WTC11 (cell line): ENCODE data around the gene RGS21. TPM values are rescaled to one million over a fixed set of nuclear protein-coding genes. Genes with fewer than 3 reads are reported as not detected.

Experiments
- ATAC-seq: fragments of 200-7000 bp; cut with Tn5 transposase; 2 replicates; pipeline ENCODE4 v1.10.0; 2021; ENCODE audit warnings: mild to moderate bottlenecking, moderate library complexity
- CTCF ChIA-PET: fragments of 300-600 bp; sonication (Branson Sonifier 250); formaldehyde crosslinking; loops from one replicate; lab custom pipeline; 2021; ENCODE audit warnings: antibody characterized with exemption; lab: Charles Lee
- POLR2A ChIA-PET: fragments of 350-600 bp; sonication (Branson Sonifier 250); formaldehyde crosslinking; loops from one replicate; lab custom pipeline; 2021; ENCODE audit warnings: antibody characterized with exemption; lab: Charles Lee
- DNase-seq: peaks from one replicate; pipeline ENCODE4 v3.0.0; 2021; ENCODE audit warnings: low spot score
- H3K27ac Mint-ChIP-seq: 2 replicates; pipeline ENCODE4 v1.8.0; 2021; ENCODE audit warnings: mixed read lengths
- H3K27me3 Mint-ChIP-seq: 2 replicates; pipeline ENCODE4 v1.8.0; 2021; ENCODE audit warnings: low read depth, mild to moderate bottlenecking, moderate library complexity, mixed read lengths
- H3K36me3 Mint-ChIP-seq: 2 replicates; pipeline ENCODE4 v1.8.0; 2021; ENCODE audit warnings: mixed read lengths
- H3K4me1 Mint-ChIP-seq: 2 replicates; pipeline ENCODE4 v1.8.0; 2022; ENCODE audit warnings: mixed read lengths
- H3K4me3 Mint-ChIP-seq: 2 replicates; pipeline ENCODE4 v1.8.0; 2021; ENCODE audit warnings: mild to moderate bottlenecking, moderate library complexity, mixed read lengths
- H3K9me3 Mint-ChIP-seq: 2 replicates; pipeline ENCODE4 v1.8.0; 2021; ENCODE audit warnings: mixed read lengths
- AR ChIP-seq: fragments of 250-450 bp; sonication (Bioruptor Pico); IDR thresholded peaks from 2 replicates; pipeline ENCODE4 v1.9.0; 2021; ENCODE audit warnings: mild to moderate bottlenecking
- ATF1 ChIP-seq: sonication (generic); formaldehyde crosslinking; IDR thresholded peaks from 2 replicates; pipeline ENCODE4 v1.8.1; 2023; ENCODE audit warnings: mild to moderate bottlenecking, moderate library complexity, missing genetic modification reagents
- CBFB ChIP-seq: sonication (generic); formaldehyde crosslinking; IDR thresholded peaks from 2 replicates; pipeline ENCODE4 v1.8.1; 2022; ENCODE audit warnings: mild to moderate bottlenecking, low read depth, missing genetic modification reagents
- CREM ChIP-seq: sonication (generic); formaldehyde crosslinking; IDR thresholded peaks from 2 replicates; pipeline ENCODE4 v1.8.1; 2022; ENCODE audit warnings: mild to moderate bottlenecking, missing genetic modification reagents, moderate library complexity
- E2F1 ChIP-seq: sonication (generic); formaldehyde crosslinking; IDR thresholded peaks from 2 replicates; pipeline ENCODE4 v1.8.0; 2022; ENCODE audit warnings: mild to moderate bottlenecking, missing genetic modification reagents
- E2F4 ChIP-seq: sonication (generic); formaldehyde crosslinking; IDR thresholded peaks from 2 replicates; pipeline ENCODE4 v1.8.1; 2022; ENCODE audit warnings: low read depth, mild to moderate bottlenecking, moderate library complexity, missing genetic modification reagents, borderline replicate concordance
- ELF4 ChIP-seq: sonication (generic); formaldehyde crosslinking; IDR thresholded peaks from 2 replicates; pipeline ENCODE4 v1.8.1; 2022; ENCODE audit warnings: low read depth, mild to moderate bottlenecking, moderate library complexity, missing genetic modification reagents
- EMX1 ChIP-seq: fragments of 250-450 bp; sonication (Bioruptor Pico); IDR thresholded peaks from 2 replicates; pipeline ENCODE4 v1.8.0; 2021; ENCODE audit warnings: mild to moderate bottlenecking
- ERG ChIP-seq: fragments of 250-450 bp; sonication (Bioruptor Pico); IDR thresholded peaks from 2 replicates; pipeline ENCODE4 v1.8.0; 2021; ENCODE audit warnings: mild to moderate bottlenecking
- MAX ChIP-seq: sonication (generic); formaldehyde crosslinking; IDR thresholded peaks from 2 replicates; pipeline ENCODE4 v1.8.0; 2022; ENCODE audit warnings: mild to moderate bottlenecking, missing genetic modification reagents
- MXD4 ChIP-seq: fragments of 250-450 bp; sonication (Bioruptor Pico); IDR thresholded peaks from 2 replicates; pipeline ENCODE4 v1.8.0; 2021; ENCODE audit warnings: mild to moderate bottlenecking, moderate library complexity, borderline replicate concordance
- NFYB ChIP-seq: sonication (generic); formaldehyde crosslinking; conservative IDR thresholded peaks from 2 replicates; pipeline ENCODE4 v1.8.0; 2022; ENCODE audit warnings: low read depth, missing genetic modification reagents
- NR1H2 ChIP-seq: sonication (generic); formaldehyde crosslinking; IDR thresholded peaks from 2 replicates; pipeline ENCODE4 v1.9.0; 2021; ENCODE audit warnings: mild to moderate bottlenecking, moderate library complexity, missing genetic modification reagents
- NR2C2 ChIP-seq: sonication (generic); formaldehyde crosslinking; IDR thresholded peaks from 2 replicates; pipeline ENCODE4 v1.8.0; 2022; ENCODE audit warnings: mild to moderate bottlenecking, missing genetic modification reagents
- PREB ChIP-seq: sonication (generic); formaldehyde crosslinking; IDR thresholded peaks from 2 replicates; pipeline ENCODE4 v1.8.1; 2022; ENCODE audit warnings: mild to moderate bottlenecking, missing genetic modification reagents, moderate library complexity, borderline replicate concordance
- PRRX2 ChIP-seq: fragments of 250-450 bp; sonication (Bioruptor Pico); IDR thresholded peaks from 2 replicates; pipeline ENCODE4 v1.8.0; 2021; ENCODE audit warnings: mild to moderate bottlenecking
- RELA ChIP-seq: sonication (generic); formaldehyde crosslinking; IDR thresholded peaks from 2 replicates; pipeline ENCODE4 v1.8.1; 2022; ENCODE audit warnings: missing genetic modification reagents, mild to moderate bottlenecking, borderline replicate concordance
- SP1 ChIP-seq: sonication (generic); formaldehyde crosslinking; conservative IDR thresholded peaks from 2 replicates; pipeline ENCODE4 v1.8.1; 2022; ENCODE audit warnings: missing genetic modification reagents
- ZBTB21 ChIP-seq: sonication (generic); formaldehyde crosslinking; IDR thresholded peaks from 2 replicates; pipeline ENCODE4 v1.8.1; 2023; ENCODE audit warnings: mild to moderate bottlenecking, missing genetic modification reagents, borderline replicate concordance
- ZMAT4 ChIP-seq: fragments of 250-450 bp; sonication (Bioruptor Pico); IDR thresholded peaks from 2 replicates; pipeline ENCODE4 v1.9.0; 2021; ENCODE audit warnings: mild to moderate bottlenecking
- ZNF121 ChIP-seq: sonication (generic); formaldehyde crosslinking; IDR thresholded peaks from 2 replicates; pipeline ENCODE4 v1.8.0; 2023; ENCODE audit warnings: missing genetic modification reagents
- ZNF232 ChIP-seq: sonication (generic); formaldehyde crosslinking; IDR thresholded peaks from 2 replicates; pipeline ENCODE4 v1.8.0; 2022; ENCODE audit warnings: mild to moderate bottlenecking, missing genetic modification reagents
- ZNF416 ChIP-seq: fragments of 250-450 bp; sonication (Bioruptor Pico); IDR thresholded peaks from 2 replicates; pipeline ENCODE4 v1.9.0; 2021; ENCODE audit warnings: mild to moderate bottlenecking, inconsistent platforms
- total RNA-seq: library from RNA; stranded (reverse); gene quantifications from 3 replicates; pipeline ENCODE4 v1.2.3, GENCODE V29; 2021

The RGS21 gene
- total RNA-seq, 1 experiment from 2014 or later = not detected

GRCh38 chr1:192350356-192350755 lies 33.6 kb downstream of the RGS21 start (continued):
- TF ChIP-seq PREB (CRISPR knock-in tag) (no peak), MXD4 (CRISPR knock-in tag) (no peak)

- TF ChIP-seq NFYB (CRISPR knock-in tag) (no peak), ZBTB21 (no peak), RELA (CRISPR knock-in tag) (no peak), ZNF232 (CRISPR knock-in tag) (no peak), NR2C2 (no peak), CBFB (CRISPR knock-in tag) (no peak), SP1 (CRISPR knock-in tag) (no peak), PREB (CRISPR knock-in tag) (no peak), ZNF416 (CRISPR knock-in tag) (no peak), ELF4 (CRISPR knock-in tag) (no peak), ATF1 (no peak), ERG (CRISPR knock-in tag) (no peak), PRRX2 (CRISPR knock-in tag) (no peak), MAX (no peak)
- no peaks in the 10 kb centered on the region for H3K9me3 Mint-ChIP-seq
- no peaks in the 10 kb centered on the region for H3K36me3 Mint-ChIP-seq
- ATAC-seq (no peak), DNase-seq (no peak)
- ChIA-PET POLR2A (no interaction called here), CTCF (no interaction called here)
- 0 out of 2 replicates have a peak, but pooled peaks cover 3% of the 10 kb centered on the region for H3K4me1 Mint-ChIP-seq
- no peak overlapping the region for H3K27ac Mint-ChIP-seq
- no peak overlapping the region for H3K4me3 Mint-ChIP-seq
- no peaks in the 10 kb centered on the region for H3K27me3 Mint-ChIP-seq
Measured at GRCh38 chr1:192351550-192351949, 34.8 kb downstream of the RGS21 start.

GRCh38 chr1:192357924-192358323 lies 41.1 kb downstream of the RGS21 start:
- DNase-seq (no peak), ATAC-seq (no peak)
- POLR2A ChIA-PET = no interaction called here
- Mint-ChIP-seq H3K27ac (no peak overlapping the region), H3K4me3 (no peak overlapping the region), H3K36me3 (no peaks in the 10 kb centered on the region), H3K4me1 (0 out of 2 replicates have a peak, but pooled peaks cover 5% of the 10 kb centered on the region), H3K9me3 (no peaks in the 10 kb centered on the region), H3K27me3 (no peaks in the 10 kb centered on the region)
- CTCF ChIA-PET = no interaction called here
- TF ChIP-seq NR1H2 (CRISPR knock-in tag) (no peak), E2F4 (CRISPR knock-in tag) (no peak), EMX1 (CRISPR knock-in tag) (no peak), MXD4 (CRISPR knock-in tag) (no peak), ERG (CRISPR knock-in tag) (no peak), CREM (CRISPR knock-in tag) (no peak), AR (CRISPR knock-in tag) (no peak), E2F1 (CRISPR knock-in tag) (no peak), ZMAT4 (CRISPR knock-in tag) (no peak), ZNF121 (CRISPR knock-in tag) (no peak)
